ENCODE measurements around the gene SNX5.

SNX5 gene

GRCh38 chr20:17958373-17959256 is 10.0 kb downstream of the SNX5 start:
- peak overlapping the region; percentile 32 for H3K27ac ChIP-seq
- TF ChIP-seq CTCF (IDR thresholded peaks at IDR 0.05) (no peak), ZFX (IDR thresholded peaks at IDR 0.05; ENCODE audit: borderline replicate concordance) (no peak)

GRCh38 chr20:17957505-17958363 is 10.9 kb downstream of the SNX5 start:
- H3K27ac ChIP-seq, result no peak overlapping the region
- TF ChIP-seq CTCF (IDR thresholded peaks at IDR 0.05), result no peak
- TF ChIP-seq ZFX (IDR thresholded peaks at IDR 0.05; ENCODE audit: borderline replicate concordance), result no peak

DNA sequence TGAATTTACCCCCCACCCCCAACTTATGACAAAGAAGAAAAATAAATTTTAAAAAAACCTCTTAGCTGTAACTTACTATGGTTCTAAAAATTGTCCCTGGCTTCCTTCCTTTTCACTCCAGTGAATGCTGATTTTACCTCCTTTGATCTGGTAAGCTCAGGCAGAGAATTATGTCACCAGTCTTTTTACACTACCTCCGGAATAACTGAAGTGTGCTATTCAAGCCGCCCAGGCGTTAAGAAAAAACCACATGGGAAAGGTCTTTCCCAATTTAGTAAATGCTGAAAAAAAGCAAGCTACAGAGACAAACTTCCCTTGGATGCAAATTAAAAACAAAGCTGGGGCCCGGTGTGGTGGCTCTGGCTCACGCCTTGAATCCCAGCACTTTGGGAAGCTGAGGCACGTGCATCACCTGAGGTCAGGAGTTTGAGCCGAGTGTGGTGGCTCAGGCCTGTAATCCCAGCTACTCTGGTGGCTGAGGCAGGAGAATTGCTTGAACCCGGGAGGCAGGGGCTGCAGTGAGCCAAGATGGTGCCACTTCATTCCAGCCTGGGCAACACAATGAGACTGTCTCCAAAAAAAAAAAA is 12.4 kb downstream of the SNX5 start:
- no peak overlapping the region for H3K27ac ChIP-seq

GRCh38 chr20:17955302-17955701 is 13.3 kb downstream of the SNX5 start:
- H3K27ac ChIP-seq, result no peak overlapping the region
- TF ChIP-seq ZFX (IDR thresholded peaks at IDR 0.05; ENCODE audit: borderline replicate concordance), result no peak
- no peak for TF ChIP-seq CTCF (IDR thresholded peaks at IDR 0.05)

More for the DNA sequence above, 12.4 kb downstream of the SNX5 start:
- TF ChIP-seq CTCF (IDR thresholded peaks at IDR 0.05) (no peak), ZFX (IDR thresholded peaks at IDR 0.05; ENCODE audit: borderline replicate concordance) (no peak)

- TF ChIP-seq ZFX (IDR thresholded peaks at IDR 0.05; ENCODE audit: borderline replicate concordance) (no peak), CTCF (IDR thresholded peaks at IDR 0.05) (no peak)
- H3K27ac ChIP-seq, result no peak overlapping the region
Measured at GRCh38 chr20:17953935-17954334, 14.7 kb downstream of the SNX5 start.

GRCh38 chr20:17952692-17953684 is 15.6 kb downstream of the SNX5 start:
- TF ChIP-seq ZFX (IDR thresholded peaks at IDR 0.05; ENCODE audit: borderline replicate concordance) (no peak), CTCF (IDR thresholded peaks at IDR 0.05) (no peak)
- no peak overlapping the region for H3K27ac ChIP-seq
